Transverse colon (tissue), 4 donors: ENCODE data around the gene WFDC1. TPM values are rescaled to one million over a fixed set of nuclear protein-coding genes. Genes with fewer than 3 reads are reported as not detected.
"Not testable (repeated sequence)": the region's sequence is repeated elsewhere in the genome, so short reads cannot be mapped to it uniquely, and the experiment has no call there.

Experiments
- DNase-seq: peaks from one replicate; pipeline ENCODE4 v3.0.0-alpha.2; 2019
- H3K27ac ChIP-seq, 4 donors: fragments of 200-600 bp; sonication (generic); 2 replicates each; pipeline ENCODE4 v1.5.1; 2016 to 2018; ENCODE audit warnings: inconsistent platforms in 4 of 4
- H3K27me3 ChIP-seq: fragments of 200-600 bp; sonication (generic); 2 replicates; pipeline ENCODE4 v1.5.1; 2017; ENCODE audit warnings: inconsistent platforms
- H3K36me3 ChIP-seq, 4 donors: fragments of 200-600 bp; sonication (generic); 2 replicates each; pipeline ENCODE4 v1.5.1; 2017 to 2019; ENCODE audit warnings: inconsistent platforms in 4 of 4
- H3K4me1 ChIP-seq, 4 donors: fragments of 200-600 bp; sonication (generic); 2 replicates each; pipeline ENCODE4 v1.5.1; 2017 to 2020; ENCODE audit warnings: inconsistent platforms in 4 of 4
- H3K4me3 ChIP-seq, 4 donors: fragments of 200-600 bp; sonication (generic); 1 replicate in 1 of 4; 2 replicates in 3 of 4; pipeline versions ENCODE4 v1.5.1 to v1.6.1; 2017 to 2019; ENCODE audit warnings: inconsistent platforms in 4 of 4
- H3K9me3 ChIP-seq, 2 donors: fragments of 200-600 bp; sonication (generic); 2 replicates each; pipeline ENCODE4 v1.5.1; 2017 to 2019; ENCODE audit warnings: inconsistent platforms in 2 of 2
- EP300 ChIP-seq: sonication (generic); formaldehyde crosslinking; IDR thresholded peaks from one replicate; pipeline ENCODE4 v1.6.1; 2017; ENCODE audit warnings: antibody characterized with exemption, low read depth
- POLR2A ChIP-seq: fragments of 450-650 bp; IDR thresholded peaks from one replicate; pipeline ENCODE4 v1.6.1; 2016; ENCODE audit warnings: antibody characterized with exemption, mild to moderate bottlenecking, moderate library complexity
- POLR2AphosphoS5 ChIP-seq, 3 donors: sonication (generic); formaldehyde crosslinking; IDR thresholded peaks; one replicate each; pipeline ENCODE4 v1.6.1; 2016; ENCODE audit warnings: antibody characterized with exemption in 3 of 3
- WGBS, 2 donors: methylation state at CpG; one replicate each; pipeline ENCODE4 v1.1.5; 2018; ENCODE audit warnings: low coverage in 1 of 2; 5-methylcytosine and 5-hydroxymethylcytosine counted together
- in situ Hi-C, 4 donors: fragments of 200-750 bp; cut with MboI; loops; one replicate each; pipeline versions ENCODE4 v1.15.0 to v1.15.1; 2017; ENCODE audit warnings: low sequenced_read_pairs in 3 of 4, low pct_ligation_motif_present in 1 of 4, low pct_unique_long_range_greater_than_20kb in 1 of 4
- intact Hi-C: fragments of 100-400 bp; cut with DNase I; formaldehyde crosslinking; loops from one replicate; pipeline ENCODE4 v1.15.1; 2023; ENCODE audit warnings: low total_unique reads
- total RNA-seq, 4 donors: library from RNA; depleted of rRNA; stranded (reverse); fragments of >200 nt; gene quantifications; one replicate each; pipeline ENCODE4 v1.1.0, GENCODE V29; 2016
- TF ChIP-seq, protein P1 (sequence below), 5 experiments: fragments of 200-600 bp in 3 of 5; fragments of 450-650 bp in 2 of 5; sonication (generic) in 3 of 5; IDR thresholded peaks; 1 replicate in 2 of 5; 2 replicates in 3 of 5; pipeline ENCODE4 v1.5.1; 2016 to 2017; ENCODE audit warnings: antibody characterized with exemption in 5 of 5, inconsistent platforms in 3 of 5, mild to moderate bottlenecking in 2 of 5, moderate library complexity in 1 of 5

The WFDC1 gene
- total RNA-seq, 4 donors from 2014 or later: 5.6 to 91.3 (median 7.0) TPM

DNA sequence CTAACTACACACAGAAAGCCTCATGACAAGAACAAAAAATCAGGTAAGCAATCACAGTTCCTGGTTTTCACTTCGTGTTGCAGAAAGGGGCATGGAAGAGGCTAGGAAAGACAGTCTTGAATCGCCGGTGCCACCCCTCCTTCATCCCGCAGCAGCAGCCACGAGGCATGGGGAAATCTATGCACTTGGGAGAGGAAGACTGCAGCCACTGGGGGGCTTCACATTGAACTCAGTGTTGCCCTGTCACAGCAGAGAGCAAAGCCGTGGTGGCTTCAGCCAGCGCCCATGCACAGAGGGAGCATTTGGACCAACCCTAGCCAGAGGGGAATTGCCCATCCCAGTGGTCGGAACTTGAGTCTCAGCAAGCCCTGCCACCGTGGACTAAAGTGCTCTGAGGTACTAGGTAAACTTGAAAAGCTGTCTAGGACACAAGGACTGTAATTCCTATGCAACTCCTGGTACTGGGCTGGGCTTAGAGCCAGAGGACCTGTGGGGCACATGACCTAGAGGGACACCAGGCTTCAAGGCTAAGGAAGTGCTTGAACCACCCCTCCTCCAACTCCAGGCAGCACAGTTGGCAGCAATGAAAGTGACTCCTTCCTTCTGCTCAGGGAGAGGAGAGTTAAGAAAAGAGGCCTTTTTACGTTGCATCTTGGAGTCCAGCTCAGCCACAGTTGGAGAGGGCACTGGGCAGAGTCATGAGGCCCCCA, 38.5 kb downstream of the WFDC1 start:
- Histone ChIP-seq H3K36me3 (no peaks in the 10 kb centered on the region), H3K4me1 (peaks cover 5 to 23% (median 19%) of the 10 kb centered on the region in 4 donors), H3K27ac (peak overlapping the region; percentile 70 to 85 (median 78)), H3K27me3 (no peaks in the 10 kb centered on the region), H3K9me3 (peaks cover 5 to 9% of the 10 kb centered on the region in 2 donors), H3K4me3 (no peak overlapping the region)
- 67% methylated on average over 10 of the region's 10 CpGs; no CpG with 5 or more reads in 1 of the 2 donors for WGBS, 2 donors
- DNase-seq: peak; percentile 84
- intact Hi-C loops (no loop called here), in situ Hi-C loops (no loop called here)
- no peak for TF ChIP-seq EP300
- TF ChIP-seq POLR2AphosphoS5 (IDR thresholded peaks at IDR 0.05): peak in 1 of 3 donors; percentile 56
- no peak for TF ChIP-seq POLR2A

DNA sequence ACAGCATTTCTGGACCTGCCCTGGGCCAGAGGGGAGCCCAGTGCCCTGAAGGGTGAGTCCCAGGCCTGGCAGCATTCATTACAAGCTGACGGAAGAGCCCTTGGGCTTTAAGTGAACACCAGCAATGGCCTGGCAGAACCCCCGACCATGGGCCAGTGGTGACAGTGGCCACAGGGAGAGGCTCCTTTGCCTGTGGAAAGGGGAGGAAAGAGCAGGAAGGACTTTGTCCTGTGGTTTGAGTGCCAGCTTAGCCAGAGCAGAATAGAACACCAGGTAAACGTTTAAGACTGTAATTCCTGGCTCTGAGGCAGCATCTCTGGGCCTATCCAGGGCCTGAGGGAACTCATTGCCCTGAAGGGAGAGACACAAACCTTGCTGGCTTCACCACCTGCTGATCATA, 39.4 kb downstream of the WFDC1 start:
- Histone ChIP-seq H3K27ac (peak overlapping the region; percentile 70 to 85 (median 78)), H3K4me1 (peaks cover 5 to 23% (median 19%) of the 10 kb centered on the region in 4 donors), H3K36me3 (no peaks in the 10 kb centered on the region), H3K4me3 (no peak overlapping the region), H3K27me3 (no peaks in the 10 kb centered on the region), H3K9me3 (peaks cover 5 to 9% of the 10 kb centered on the region in 2 donors)
- WGBS, 2 donors: 69% methylated on average over 2 of the region's 3 CpGs; no CpG with 5 or more reads in 1 of the 2 donors
- intact Hi-C loops (no loop called here), in situ Hi-C loops (no loop called here)
- TF ChIP-seq, protein P1, sequence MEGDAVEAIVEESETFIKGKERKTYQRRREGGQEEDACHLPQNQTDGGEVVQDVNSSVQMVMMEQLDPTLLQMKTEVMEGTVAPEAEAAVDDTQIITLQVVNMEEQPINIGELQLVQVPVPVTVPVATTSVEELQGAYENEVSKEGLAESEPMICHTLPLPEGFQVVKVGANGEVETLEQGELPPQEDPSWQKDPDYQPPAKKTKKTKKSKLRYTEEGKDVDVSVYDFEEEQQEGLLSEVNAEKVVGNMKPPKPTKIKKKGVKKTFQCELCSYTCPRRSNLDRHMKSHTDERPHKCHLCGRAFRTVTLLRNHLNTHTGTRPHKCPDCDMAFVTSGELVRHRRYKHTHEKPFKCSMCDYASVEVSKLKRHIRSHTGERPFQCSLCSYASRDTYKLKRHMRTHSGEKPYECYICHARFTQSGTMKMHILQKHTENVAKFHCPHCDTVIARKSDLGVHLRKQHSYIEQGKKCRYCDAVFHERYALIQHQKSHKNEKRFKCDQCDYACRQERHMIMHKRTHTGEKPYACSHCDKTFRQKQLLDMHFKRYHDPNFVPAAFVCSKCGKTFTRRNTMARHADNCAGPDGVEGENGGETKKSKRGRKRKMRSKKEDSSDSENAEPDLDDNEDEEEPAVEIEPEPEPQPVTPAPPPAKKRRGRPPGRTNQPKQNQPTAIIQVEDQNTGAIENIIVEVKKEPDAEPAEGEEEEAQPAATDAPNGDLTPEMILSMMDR (IDR thresholded peaks at IDR 0.05): no peak
- TF ChIP-seq POLR2AphosphoS5 (IDR thresholded peaks at IDR 0.05) (peak in 1 of 3 donors; percentile 33), EP300 (no peak)
- DNase-seq: peak; percentile 59

DNA sequence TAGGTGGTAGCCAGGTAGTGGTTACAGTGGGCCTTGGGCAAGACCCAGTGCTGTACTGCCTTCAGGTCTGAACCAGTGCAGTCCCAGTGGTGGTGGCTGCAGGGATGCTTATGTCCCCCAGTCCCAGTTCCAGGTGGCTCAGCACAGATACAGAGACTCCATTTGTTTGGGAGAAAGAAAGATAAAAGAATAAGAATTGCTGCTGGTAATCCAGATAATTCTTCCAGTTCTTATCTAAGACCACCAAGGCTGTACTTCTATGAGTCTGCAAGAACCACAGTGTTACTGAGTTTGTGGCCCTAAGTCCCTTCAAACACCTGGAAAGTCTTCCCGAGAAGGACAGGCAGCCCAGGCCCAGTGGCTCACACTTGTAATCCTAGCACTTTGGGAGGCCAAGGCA, 39.8 kb downstream of the WFDC1 start:
- intact Hi-C loops: no loop called here
- no peaks in the 10 kb centered on the region for H3K36me3 ChIP-seq
- TF ChIP-seq, protein P1 (IDR thresholded peaks at IDR 0.05): no peak
- TF ChIP-seq EP300 (no peak), POLR2AphosphoS5 (IDR thresholded peaks at IDR 0.05) (no peak)
- H3K4me3 ChIP-seq: no peak overlapping the region
- in situ Hi-C loops: no loop called here
- no peak for DNase-seq
- H3K9me3 ChIP-seq: peaks cover 5 to 9% of the 10 kb centered on the region in 2 donors
- WGBS, 2 donors: 78% methylated on average over 1 of the region's 1 CpG; no CpG with 5 or more reads in 1 of the 2 donors
- H3K4me1 ChIP-seq: peaks cover 5 to 23% (median 19%) of the 10 kb centered on the region in 4 donors
- peak overlapping the region; percentile 70 to 85 (median 78) for H3K27ac ChIP-seq
- no peaks in the 10 kb centered on the region for H3K27me3 ChIP-seq

DNA sequence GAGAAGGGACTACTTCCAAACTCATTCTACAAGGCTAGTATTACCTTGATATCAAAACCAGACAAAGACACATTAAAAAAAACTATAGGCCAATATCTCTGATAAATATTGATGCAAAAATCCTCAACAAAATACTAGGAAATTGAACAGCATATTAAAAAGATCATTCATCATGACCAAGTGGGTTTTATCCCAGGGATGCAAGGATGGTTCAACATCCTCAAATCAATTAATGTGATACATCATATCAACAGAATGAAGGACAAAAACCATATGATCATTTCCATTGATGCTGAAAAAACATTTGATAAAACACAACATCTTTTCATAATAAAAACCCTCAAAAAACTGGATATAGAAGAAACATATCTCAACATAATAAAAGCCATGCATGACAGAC, 42.6 kb downstream of the WFDC1 start:
- in situ Hi-C loops, H3K9me3 ChIP-seq, H3K36me3 ChIP-seq, H3K4me3 ChIP-seq, DNase-seq, intact Hi-C loops, H3K27me3 ChIP-seq, H3K27ac ChIP-seq: not testable (repeated sequence)
- H3K4me1 ChIP-seq: peaks cover 7 to 44% (median 33%) of the 10 kb centered on the region in 4 donors

DNA sequence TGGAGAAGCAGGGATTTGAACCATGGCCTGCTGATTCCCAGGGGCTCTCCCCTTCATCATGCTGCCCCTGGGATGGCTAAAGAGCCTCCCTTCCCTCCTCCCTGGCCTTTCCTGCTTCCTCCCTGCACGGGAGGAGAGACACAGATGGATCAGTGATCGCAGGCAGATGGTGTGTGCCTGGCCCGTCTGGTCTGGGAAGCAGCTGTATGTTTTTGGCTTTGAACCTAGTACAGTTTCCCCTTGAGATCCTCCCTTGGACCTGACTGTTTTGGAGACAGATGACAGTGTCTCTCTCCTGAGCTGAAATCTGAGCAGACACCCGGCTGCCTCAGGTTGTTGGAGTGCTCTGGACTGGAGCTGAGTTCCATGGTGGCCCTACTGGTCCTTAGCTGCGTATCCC, 44.6 kb downstream of the WFDC1 start:
- 50% methylated on average over 5 of the region's 5 CpGs; no CpG with 5 or more reads in 1 of the 2 donors for WGBS, 2 donors
- H3K4me1 ChIP-seq: peaks cover 2 to 34% (median 22%) of the 10 kb centered on the region in 4 donors
- H3K27me3 ChIP-seq: no peaks in the 10 kb centered on the region
- no peak for DNase-seq
- H3K27ac ChIP-seq: no peak overlapping the region
- intact Hi-C loops (no loop called here), in situ Hi-C loops (no loop called here)
- no peaks in the 10 kb centered on the region for H3K36me3 ChIP-seq
- no peak for TF ChIP-seq EP300
- TF ChIP-seq POLR2AphosphoS5 (IDR thresholded peaks at IDR 0.05): no peak
- TF ChIP-seq, protein P1 (IDR thresholded peaks at IDR 0.05): no peak
- TF ChIP-seq POLR2A: no peak
- H3K9me3 ChIP-seq: peaks cover 5 to 9% of the 10 kb centered on the region in 2 donors
- no peak overlapping the region for H3K4me3 ChIP-seq
